Skeletal muscle satellite cell (primary cell): Measurements from ENCODE around the gene KLHL36.

Experiments
- H3K27me3 ChIP-seq: 2 replicates; pipeline ENCODE4 v1.7.0; 2013; ENCODE audit warnings: low read length; ENCODE audit not compliant: control insufficient read depth, insufficient read depth
- H3K36me3 ChIP-seq: 2 replicates; pipeline ENCODE4 v1.7.0; 2013; ENCODE audit warnings: mild to moderate bottlenecking, control low read depth, low read length; ENCODE audit not compliant: insufficient read depth
- H3K4me1 ChIP-seq: 2 replicates; pipeline ENCODE4 v1.7.0; 2013; ENCODE audit warnings: low read length; ENCODE audit not compliant: control insufficient read depth, insufficient read depth
- H3K4me2 ChIP-seq: 2 replicates; pipeline ENCODE4 v1.7.0; 2013; ENCODE audit warnings: mild to moderate bottlenecking, low read length
- H3K4me3 ChIP-seq: 2 replicates; pipeline ENCODE4 v1.7.0; 2013; ENCODE audit warnings: low read length
- H3K9ac ChIP-seq: 2 replicates; pipeline ENCODE4 v1.7.0; 2013; ENCODE audit warnings: mild to moderate bottlenecking, low read depth, low read length, moderate library complexity
- H3K9me3 ChIP-seq: replicated peaks from 2 replicates; pipeline ENCODE4 v1.7.0; 2013; ENCODE audit warnings: mild to moderate bottlenecking, control low read depth, low read length

KLHL36 gene

GRCh38 chr16:84665359-84665758, 17.0 kb downstream of the KLHL36 start:
- no peak overlapping the region for H3K4me2 ChIP-seq
- peaks cover 46% of the 10 kb centered on the region for H3K36me3 ChIP-seq
- no peaks in the 10 kb centered on the region for H3K27me3 ChIP-seq
- H3K4me1 ChIP-seq, result no peaks in the 10 kb centered on the region
- H3K4me3 ChIP-seq, result no peak overlapping the region
- no peaks in the 10 kb centered on the region for H3K9me3 ChIP-seq
- H3K9ac ChIP-seq, result no peak overlapping the region

- Histone ChIP-seq H3K27me3 (no peaks in the 10 kb centered on the region), H3K9ac (no peak overlapping the region), H3K4me3 (no peak overlapping the region), H3K4me2 (no peak overlapping the region), H3K9me3 (no peaks in the 10 kb centered on the region), H3K4me1 (no peaks in the 10 kb centered on the region), H3K36me3 (peaks cover 44% of the 10 kb centered on the region)
Measured at GRCh38 chr16:84665843-84666242, 17.5 kb downstream of the KLHL36 start.

- no peaks in the 10 kb centered on the region for H3K27me3 ChIP-seq
- no peak overlapping the region for H3K4me3 ChIP-seq
- H3K36me3 ChIP-seq, result peaks cover 30% of the 10 kb centered on the region
- no peaks in the 10 kb centered on the region for H3K4me1 ChIP-seq
- H3K9me3 ChIP-seq, result no peaks in the 10 kb centered on the region
- H3K4me2 ChIP-seq, result no peak overlapping the region
- no peak overlapping the region for H3K9ac ChIP-seq
Measured at GRCh38 chr16:84667600-84668309, 19.4 kb downstream of the KLHL36 start.

GRCh38 chr16:84670063-84670462, 21.8 kb downstream of the KLHL36 start:
- H3K36me3 ChIP-seq, result peaks cover 9% of the 10 kb centered on the region

GRCh38 chr16:84672276-84673202, 24.2 kb downstream of the KLHL36 start:
- H3K4me1 ChIP-seq, result no peaks in the 10 kb centered on the region
- no peaks in the 10 kb centered on the region for H3K36me3 ChIP-seq
- H3K9ac ChIP-seq, result no peak overlapping the region
- H3K9me3 ChIP-seq, result no peaks in the 10 kb centered on the region
- H3K4me3 ChIP-seq, result no peak overlapping the region
- H3K4me2 ChIP-seq, result no peak overlapping the region
- H3K27me3 ChIP-seq, result peaks cover 6% of the 10 kb centered on the region

More at GRCh38 chr16:84670063-84670462, 21.8 kb downstream of the KLHL36 start:
- no peak overlapping the region for H3K4me2 ChIP-seq
- H3K9ac ChIP-seq, result no peak overlapping the region
- no peaks in the 10 kb centered on the region for H3K9me3 ChIP-seq
- H3K4me1 ChIP-seq, result no peaks in the 10 kb centered on the region
- H3K4me3 ChIP-seq, result no peak overlapping the region
- H3K27me3 ChIP-seq, result no peaks in the 10 kb centered on the region

- Histone ChIP-seq H3K4me1 (no peaks in the 10 kb centered on the region), H3K4me2 (no peak overlapping the region), H3K9me3 (no peaks in the 10 kb centered on the region), H3K9ac (no peak overlapping the region), H3K4me3 (no peak overlapping the region), H3K27me3 (peaks cover 11% of the 10 kb centered on the region), H3K36me3 (no peaks in the 10 kb centered on the region)
Measured at GRCh38 chr16:84673203-84673535, 24.9 kb downstream of the KLHL36 start.

GRCh38 chr16:84673561-84673960, 25.2 kb downstream of the KLHL36 start:
- H3K36me3 ChIP-seq, result no peaks in the 10 kb centered on the region
- H3K9ac ChIP-seq, result no peak overlapping the region
- H3K4me2 ChIP-seq, result no peak overlapping the region
- no peaks in the 10 kb centered on the region for H3K4me1 ChIP-seq
- peaks cover 11% of the 10 kb centered on the region for H3K27me3 ChIP-seq
- no peaks in the 10 kb centered on the region for H3K9me3 ChIP-seq
- H3K4me3 ChIP-seq, result no peak overlapping the region

- H3K27me3 ChIP-seq, result peaks cover 15% of the 10 kb centered on the region
- no peaks in the 10 kb centered on the region for H3K9me3 ChIP-seq
- no peaks in the 10 kb centered on the region for H3K36me3 ChIP-seq
- H3K4me1 ChIP-seq, result no peaks in the 10 kb centered on the region
- no peak overlapping the region for H3K4me2 ChIP-seq
- H3K4me3 ChIP-seq, result no peak overlapping the region
- H3K9ac ChIP-seq, result no peak overlapping the region
Measured at GRCh38 chr16:84675423-84675822, 27.1 kb downstream of the KLHL36 start.

GRCh38 chr16:84675884-84676283, 27.6 kb downstream of the KLHL36 start:
- H3K4me2 ChIP-seq, result no peak overlapping the region
- no peak overlapping the region for H3K4me3 ChIP-seq
- no peaks in the 10 kb centered on the region for H3K36me3 ChIP-seq
- no peaks in the 10 kb centered on the region for H3K4me1 ChIP-seq
- H3K9ac ChIP-seq, result no peak overlapping the region
- H3K9me3 ChIP-seq, result no peaks in the 10 kb centered on the region
- peaks cover 15% of the 10 kb centered on the region for H3K27me3 ChIP-seq

- no peaks in the 10 kb centered on the region for H3K36me3 ChIP-seq
- H3K4me3 ChIP-seq, result no peak overlapping the region
- H3K4me1 ChIP-seq, result no peaks in the 10 kb centered on the region
- H3K27me3 ChIP-seq, result peaks cover 15% of the 10 kb centered on the region
- no peak overlapping the region for H3K9ac ChIP-seq
- H3K9me3 ChIP-seq, result no peaks in the 10 kb centered on the region
- H3K4me2 ChIP-seq, result no peak overlapping the region
Measured at GRCh38 chr16:84677017-84677803, 28.9 kb downstream of the KLHL36 start.

- no peak overlapping the region for H3K4me3 ChIP-seq
- no peak overlapping the region for H3K9ac ChIP-seq
- H3K4me2 ChIP-seq, result no peak overlapping the region
- no peaks in the 10 kb centered on the region for H3K9me3 ChIP-seq
- H3K27me3 ChIP-seq, result peaks cover 15% of the 10 kb centered on the region
- H3K4me1 ChIP-seq, result no peaks in the 10 kb centered on the region
- no peaks in the 10 kb centered on the region for H3K36me3 ChIP-seq
Measured at GRCh38 chr16:84677849-84678248, 29.5 kb downstream of the KLHL36 start.
